ENCODE results near the gene ZXDB. TPM values are rescaled to one million over a fixed set of nuclear protein-coding genes. Genes with fewer than 3 reads are reported as not detected.

The ZXDB gene
- total RNA-seq, 1 experiment from 2014 or later: 7.2 TPM

- no peak overlapping the region for H2AFZ ChIP-seq (ENCODE audit: low read depth, low read length, poor library complexity, severe bottlenecking)
- no peak overlapping the region for H3K4me3 ChIP-seq (replicated peaks in 1 of 2; ENCODE audit: low read depth in 1 of 2, low read length in 2 of 2)
- TF ChIP-seq ELF1 (IDR thresholded peaks at IDR 0.05; ENCODE audit: borderline replicate concordance, low read depth) (no peak), FOSL1 (IDR thresholded peaks at IDR 0.05; ENCODE audit: low read depth) (no peak), TCF7L2 (IDR thresholded peaks at IDR 0.05; ENCODE audit: borderline replicate concordance, extremely low read depth, insufficient read depth, insufficient read length) (no peak), EZH2 (IDR thresholded peaks at IDR 0.05) (no peak), YY1 (IDR thresholded peaks at IDR 0.05; ENCODE audit: extremely low read depth, insufficient replicate concordance, low read depth, low read length) (no peak), SIN3A (IDR thresholded peaks at IDR 0.05; ENCODE audit: low read depth) (no peak), ZNF274 (IDR thresholded peaks at IDR 0.05; ENCODE audit: low read depth, low read length) (no peak), POLR2AphosphoS5 (IDR thresholded peaks at IDR 0.05; ENCODE audit: low read depth, low read length) (no peak), SRF (IDR thresholded peaks at IDR 0.05; ENCODE audit: low read depth) (no peak), RAD21 (IDR thresholded peaks at IDR 0.05; ENCODE audit: low read depth) (no peak), CBX3 (IDR thresholded peaks at IDR 0.05; ENCODE audit: low read depth) (no peak), ZFX (IDR thresholded peaks at IDR 0.05) (no peak), EGR1 (IDR thresholded peaks at IDR 0.05; ENCODE audit: low read depth) (no peak)
- TF ChIP-seq, protein P1, sequence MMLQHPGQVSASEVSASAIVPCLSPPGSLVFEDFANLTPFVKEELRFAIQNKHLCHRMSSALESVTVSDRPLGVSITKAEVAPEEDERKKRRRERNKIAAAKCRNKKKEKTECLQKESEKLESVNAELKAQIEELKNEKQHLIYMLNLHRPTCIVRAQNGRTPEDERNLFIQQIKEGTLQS (IDR thresholded peaks at IDR 0.05): no peak
- TF ChIP-seq, protein P2, sequence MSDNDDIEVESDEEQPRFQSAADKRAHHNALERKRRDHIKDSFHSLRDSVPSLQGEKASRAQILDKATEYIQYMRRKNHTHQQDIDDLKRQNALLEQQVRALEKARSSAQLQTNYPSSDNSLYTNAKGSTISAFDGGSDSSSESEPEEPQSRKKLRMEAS (IDR thresholded peaks at IDR 0.05): no peak
- TF ChIP-seq, protein P3, sequence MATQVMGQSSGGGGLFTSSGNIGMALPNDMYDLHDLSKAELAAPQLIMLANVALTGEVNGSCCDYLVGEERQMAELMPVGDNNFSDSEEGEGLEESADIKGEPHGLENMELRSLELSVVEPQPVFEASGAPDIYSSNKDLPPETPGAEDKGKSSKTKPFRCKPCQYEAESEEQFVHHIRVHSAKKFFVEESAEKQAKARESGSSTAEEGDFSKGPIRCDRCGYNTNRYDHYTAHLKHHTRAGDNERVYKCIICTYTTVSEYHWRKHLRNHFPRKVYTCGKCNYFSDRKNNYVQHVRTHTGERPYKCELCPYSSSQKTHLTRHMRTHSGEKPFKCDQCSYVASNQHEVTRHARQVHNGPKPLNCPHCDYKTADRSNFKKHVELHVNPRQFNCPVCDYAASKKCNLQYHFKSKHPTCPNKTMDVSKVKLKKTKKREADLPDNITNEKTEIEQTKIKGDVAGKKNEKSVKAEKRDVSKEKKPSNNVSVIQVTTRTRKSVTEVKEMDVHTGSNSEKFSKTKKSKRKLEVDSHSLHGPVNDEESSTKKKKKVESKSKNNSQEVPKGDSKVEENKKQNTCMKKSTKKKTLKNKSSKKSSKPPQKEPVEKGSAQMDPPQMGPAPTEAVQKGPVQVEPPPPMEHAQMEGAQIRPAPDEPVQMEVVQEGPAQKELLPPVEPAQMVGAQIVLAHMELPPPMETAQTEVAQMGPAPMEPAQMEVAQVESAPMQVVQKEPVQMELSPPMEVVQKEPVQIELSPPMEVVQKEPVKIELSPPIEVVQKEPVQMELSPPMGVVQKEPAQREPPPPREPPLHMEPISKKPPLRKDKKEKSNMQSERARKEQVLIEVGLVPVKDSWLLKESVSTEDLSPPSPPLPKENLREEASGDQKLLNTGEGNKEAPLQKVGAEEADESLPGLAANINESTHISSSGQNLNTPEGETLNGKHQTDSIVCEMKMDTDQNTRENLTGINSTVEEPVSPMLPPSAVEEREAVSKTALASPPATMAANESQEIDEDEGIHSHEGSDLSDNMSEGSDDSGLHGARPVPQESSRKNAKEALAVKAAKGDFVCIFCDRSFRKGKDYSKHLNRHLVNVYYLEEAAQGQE (IDR thresholded peaks at IDR 0.05; ENCODE audit: low read depth): no peak
- TF ChIP-seq, protein P4, sequence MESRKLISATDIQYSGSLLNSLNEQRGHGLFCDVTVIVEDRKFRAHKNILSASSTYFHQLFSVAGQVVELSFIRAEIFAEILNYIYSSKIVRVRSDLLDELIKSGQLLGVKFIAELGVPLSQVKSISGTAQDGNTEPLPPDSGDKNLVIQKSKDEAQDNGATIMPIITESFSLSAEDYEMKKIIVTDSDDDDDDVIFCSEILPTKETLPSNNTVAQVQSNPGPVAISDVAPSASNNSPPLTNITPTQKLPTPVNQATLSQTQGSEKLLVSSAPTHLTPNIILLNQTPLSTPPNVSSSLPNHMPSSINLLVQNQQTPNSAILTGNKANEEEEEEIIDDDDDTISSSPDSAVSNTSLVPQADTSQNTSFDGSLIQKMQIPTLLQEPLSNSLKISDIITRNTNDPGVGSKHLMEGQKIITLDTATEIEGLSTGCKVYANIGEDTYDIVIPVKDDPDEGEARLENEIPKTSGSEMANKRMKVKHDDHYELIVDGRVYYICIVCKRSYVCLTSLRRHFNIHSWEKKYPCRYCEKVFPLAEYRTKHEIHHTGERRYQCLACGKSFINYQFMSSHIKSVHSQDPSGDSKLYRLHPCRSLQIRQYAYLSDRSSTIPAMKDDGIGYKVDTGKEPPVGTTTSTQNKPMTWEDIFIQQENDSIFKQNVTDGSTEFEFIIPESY (IDR thresholded peaks at IDR 0.05; ENCODE audit: extremely low read depth, insufficient replicate concordance, low read length): no peak
- TF ChIP-seq, protein P5, sequence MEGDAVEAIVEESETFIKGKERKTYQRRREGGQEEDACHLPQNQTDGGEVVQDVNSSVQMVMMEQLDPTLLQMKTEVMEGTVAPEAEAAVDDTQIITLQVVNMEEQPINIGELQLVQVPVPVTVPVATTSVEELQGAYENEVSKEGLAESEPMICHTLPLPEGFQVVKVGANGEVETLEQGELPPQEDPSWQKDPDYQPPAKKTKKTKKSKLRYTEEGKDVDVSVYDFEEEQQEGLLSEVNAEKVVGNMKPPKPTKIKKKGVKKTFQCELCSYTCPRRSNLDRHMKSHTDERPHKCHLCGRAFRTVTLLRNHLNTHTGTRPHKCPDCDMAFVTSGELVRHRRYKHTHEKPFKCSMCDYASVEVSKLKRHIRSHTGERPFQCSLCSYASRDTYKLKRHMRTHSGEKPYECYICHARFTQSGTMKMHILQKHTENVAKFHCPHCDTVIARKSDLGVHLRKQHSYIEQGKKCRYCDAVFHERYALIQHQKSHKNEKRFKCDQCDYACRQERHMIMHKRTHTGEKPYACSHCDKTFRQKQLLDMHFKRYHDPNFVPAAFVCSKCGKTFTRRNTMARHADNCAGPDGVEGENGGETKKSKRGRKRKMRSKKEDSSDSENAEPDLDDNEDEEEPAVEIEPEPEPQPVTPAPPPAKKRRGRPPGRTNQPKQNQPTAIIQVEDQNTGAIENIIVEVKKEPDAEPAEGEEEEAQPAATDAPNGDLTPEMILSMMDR (IDR thresholded peaks at IDR 0.05 in 2 of 3, conservative IDR thresholded peaks at IDR 0.05 in 1 of 3; ENCODE audit: borderline replicate concordance in 1 of 3, insufficient read depth in 1 of 3, low read depth in 2 of 3, low read length in 2 of 3): no peak
- no peak overlapping the region for H3K4me2 ChIP-seq (ENCODE audit: low read length)
- DNase-seq (ENCODE audit: low read depth, low spot score) (no peak), ATAC-seq (no peak)
- RAD21 ChIA-PET (ENCODE audit: low non-redundant PET in 1 of 2, low total read pairs in 2 of 2, uncharacterized antibody in 2 of 2, unreplicated experiment in 2 of 2): no interaction called here
- H3K9ac ChIP-seq (ENCODE audit: low read length): no peak overlapping the region
- POLR2A ChIA-PET: no interaction called here
- H3K9me2 ChIP-seq (ENCODE audit: insufficient read depth): no peaks in the 10 kb centered on the region
- CTCF ChIA-PET: no interaction called here
- no peak overlapping the region for H3K27ac ChIP-seq (ENCODE audit: low read depth, low read length)
- no peaks in the 10 kb centered on the region for H3K27me3 ChIP-seq (ENCODE audit: insufficient read depth, low read length)
- no peaks in the 10 kb centered on the region for H3K9me3 ChIP-seq (ENCODE audit: control insufficient read depth in 1 of 2, insufficient read depth in 1 of 2, low read depth in 1 of 2, low read length in 2 of 2)
- no peaks in the 10 kb centered on the region for H3K4me1 ChIP-seq (ENCODE audit: control insufficient read depth in 1 of 2, insufficient read depth in 2 of 2, low read length in 2 of 2)
- H4K20me1 ChIP-seq (ENCODE audit: insufficient read depth): no peaks in the 10 kb centered on the region
- BruUV-seq (replicated peaks): no TSS peak
- no peaks in the 10 kb centered on the region for H3K79me2 ChIP-seq (ENCODE audit: insufficient read depth, low read length)
- no peaks in the 10 kb centered on the region for H3K36me3 ChIP-seq (ENCODE audit: control insufficient read depth in 1 of 2, insufficient read depth in 2 of 2, low read length in 2 of 2)
- intact Hi-C loops (cut with micrococcal nuclease): no loop called here
Measured at GRCh38 chrX:57647020-57647419, 55.2 kb downstream of the ZXDB start.
